Panc1 (cell line): Measurements from ENCODE around the gene GADL1.

Source experiments
- POLR2AphosphoS5 ChIP-seq: IDR thresholded peaks from 2 replicates; pipeline ENCODE4 v1.6.1; 2012; ENCODE audit warnings: mild to moderate bottlenecking, low read depth, low read length, moderate library complexity
- SIN3A ChIP-seq: IDR thresholded peaks from 2 replicates; pipeline ENCODE4 v1.6.1; 2012; ENCODE audit warnings: low read depth, mild to moderate bottlenecking, low read length, moderate library complexity, borderline replicate concordance; ENCODE audit not compliant: insufficient read depth
- TCF7L2 ChIP-seq: IDR thresholded peaks from 2 replicates; pipeline ENCODE4 v1.6.1; 2011; ENCODE audit warnings: mild to moderate bottlenecking, low read depth, low read length, inconsistent platforms
- TF ChIP-seq, protein P1 (sequence below): fragments of 450-650 bp; IDR thresholded peaks from 2 replicates; pipeline ENCODE4 v1.5.1; 2017; ENCODE audit warnings: mild to moderate bottlenecking
- TF ChIP-seq, protein P2 (sequence below), 2 experiments: IDR thresholded peaks; 2 replicates each; pipeline ENCODE4 v1.6.1; 2011 to 2012; ENCODE audit warnings: low read depth in 2 of 2, control low read depth in 1 of 2, low read length in 1 of 2, mild to moderate bottlenecking in 1 of 2, moderate library complexity in 1 of 2; ENCODE audit not compliant: insufficient read depth in 1 of 2

DNA sequence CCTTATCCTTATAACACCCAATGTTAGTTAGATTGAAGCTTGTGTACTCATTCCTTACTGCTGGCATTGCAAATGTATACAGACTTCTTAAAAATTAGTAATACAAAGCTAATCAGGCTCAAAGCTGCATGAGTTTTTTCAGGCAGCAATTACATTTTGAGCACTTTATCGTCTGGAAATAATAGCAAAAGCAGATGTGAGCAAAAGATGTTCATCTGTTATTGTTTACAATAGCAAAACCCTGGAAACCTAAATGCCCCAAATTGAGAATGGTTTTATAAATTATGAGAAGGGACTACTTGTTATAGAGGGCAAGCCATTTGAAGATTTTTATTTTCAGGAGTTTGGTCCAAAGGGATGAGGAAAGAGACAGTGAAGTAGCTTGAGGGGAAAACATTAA lies 126.4 kb downstream of the GADL1 start:
- TF ChIP-seq, protein P1, sequence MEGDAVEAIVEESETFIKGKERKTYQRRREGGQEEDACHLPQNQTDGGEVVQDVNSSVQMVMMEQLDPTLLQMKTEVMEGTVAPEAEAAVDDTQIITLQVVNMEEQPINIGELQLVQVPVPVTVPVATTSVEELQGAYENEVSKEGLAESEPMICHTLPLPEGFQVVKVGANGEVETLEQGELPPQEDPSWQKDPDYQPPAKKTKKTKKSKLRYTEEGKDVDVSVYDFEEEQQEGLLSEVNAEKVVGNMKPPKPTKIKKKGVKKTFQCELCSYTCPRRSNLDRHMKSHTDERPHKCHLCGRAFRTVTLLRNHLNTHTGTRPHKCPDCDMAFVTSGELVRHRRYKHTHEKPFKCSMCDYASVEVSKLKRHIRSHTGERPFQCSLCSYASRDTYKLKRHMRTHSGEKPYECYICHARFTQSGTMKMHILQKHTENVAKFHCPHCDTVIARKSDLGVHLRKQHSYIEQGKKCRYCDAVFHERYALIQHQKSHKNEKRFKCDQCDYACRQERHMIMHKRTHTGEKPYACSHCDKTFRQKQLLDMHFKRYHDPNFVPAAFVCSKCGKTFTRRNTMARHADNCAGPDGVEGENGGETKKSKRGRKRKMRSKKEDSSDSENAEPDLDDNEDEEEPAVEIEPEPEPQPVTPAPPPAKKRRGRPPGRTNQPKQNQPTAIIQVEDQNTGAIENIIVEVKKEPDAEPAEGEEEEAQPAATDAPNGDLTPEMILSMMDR: no peak
- TF ChIP-seq SIN3A (no peak), POLR2AphosphoS5 (no peak), TCF7L2 (no peak)
- TF ChIP-seq, protein P2, sequence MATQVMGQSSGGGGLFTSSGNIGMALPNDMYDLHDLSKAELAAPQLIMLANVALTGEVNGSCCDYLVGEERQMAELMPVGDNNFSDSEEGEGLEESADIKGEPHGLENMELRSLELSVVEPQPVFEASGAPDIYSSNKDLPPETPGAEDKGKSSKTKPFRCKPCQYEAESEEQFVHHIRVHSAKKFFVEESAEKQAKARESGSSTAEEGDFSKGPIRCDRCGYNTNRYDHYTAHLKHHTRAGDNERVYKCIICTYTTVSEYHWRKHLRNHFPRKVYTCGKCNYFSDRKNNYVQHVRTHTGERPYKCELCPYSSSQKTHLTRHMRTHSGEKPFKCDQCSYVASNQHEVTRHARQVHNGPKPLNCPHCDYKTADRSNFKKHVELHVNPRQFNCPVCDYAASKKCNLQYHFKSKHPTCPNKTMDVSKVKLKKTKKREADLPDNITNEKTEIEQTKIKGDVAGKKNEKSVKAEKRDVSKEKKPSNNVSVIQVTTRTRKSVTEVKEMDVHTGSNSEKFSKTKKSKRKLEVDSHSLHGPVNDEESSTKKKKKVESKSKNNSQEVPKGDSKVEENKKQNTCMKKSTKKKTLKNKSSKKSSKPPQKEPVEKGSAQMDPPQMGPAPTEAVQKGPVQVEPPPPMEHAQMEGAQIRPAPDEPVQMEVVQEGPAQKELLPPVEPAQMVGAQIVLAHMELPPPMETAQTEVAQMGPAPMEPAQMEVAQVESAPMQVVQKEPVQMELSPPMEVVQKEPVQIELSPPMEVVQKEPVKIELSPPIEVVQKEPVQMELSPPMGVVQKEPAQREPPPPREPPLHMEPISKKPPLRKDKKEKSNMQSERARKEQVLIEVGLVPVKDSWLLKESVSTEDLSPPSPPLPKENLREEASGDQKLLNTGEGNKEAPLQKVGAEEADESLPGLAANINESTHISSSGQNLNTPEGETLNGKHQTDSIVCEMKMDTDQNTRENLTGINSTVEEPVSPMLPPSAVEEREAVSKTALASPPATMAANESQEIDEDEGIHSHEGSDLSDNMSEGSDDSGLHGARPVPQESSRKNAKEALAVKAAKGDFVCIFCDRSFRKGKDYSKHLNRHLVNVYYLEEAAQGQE (IDR thresholded peaks at IDR 0.05; ENCODE audit: insufficient read depth in 1 of 2, low read depth in 2 of 2, low read length in 1 of 2): no peak
